Measurements from ENCODE around the gene DPP3.

Gene DPP3

GRCh38 chr11:66465373-66466224 is 14.6 kb upstream of the DPP3 start:
- DNase-seq (ENCODE audit: low spot score) = peak; percentile 64

DNA sequence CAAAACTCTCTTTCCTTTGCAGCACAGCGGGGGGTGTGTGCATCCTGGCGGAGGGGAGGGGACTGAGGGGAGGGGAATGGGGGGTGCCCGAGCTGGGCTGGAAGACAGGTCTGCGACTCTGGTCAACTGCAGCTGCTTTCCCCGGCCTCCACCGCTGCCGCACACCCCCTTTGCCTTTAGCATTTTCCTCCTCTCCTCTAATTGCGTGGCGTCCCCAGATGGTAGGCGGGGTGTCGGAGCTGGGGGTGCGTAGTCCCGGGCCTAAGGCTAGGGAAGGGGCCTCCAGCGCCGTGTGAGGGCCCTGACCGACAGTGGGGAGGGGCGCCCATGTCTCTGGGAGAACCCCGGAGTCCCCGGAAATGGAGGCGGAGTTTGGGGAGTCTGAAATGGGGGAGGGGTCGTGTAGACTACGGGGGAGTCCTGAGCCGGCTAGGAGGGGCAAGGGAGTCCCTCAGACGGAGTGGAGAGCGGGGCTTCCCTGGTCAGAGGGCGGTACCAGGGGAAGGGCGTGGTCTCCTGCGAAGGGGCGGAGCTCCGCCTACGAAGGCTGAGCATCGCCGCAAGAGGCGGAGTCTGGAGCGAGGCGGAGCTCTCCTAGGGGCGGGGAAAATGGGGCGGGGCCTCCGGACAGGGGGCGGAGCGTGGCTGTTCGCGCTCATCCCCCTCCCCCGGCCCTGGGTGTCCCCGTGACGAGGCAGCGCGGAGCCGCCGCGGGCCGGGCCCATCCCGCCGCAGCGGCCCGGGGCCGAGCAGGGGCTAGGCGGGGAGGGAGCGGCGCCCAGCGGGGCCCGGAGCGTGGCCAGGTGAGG is 13.8 kb upstream of the DPP3 start, which contains the start of gene PELI3:
TSS of gene PELI3 (plus strand) at position 681 of the 809 bp plus-strand sequence. CDS start 1,224 bp downstream, outside the sequence.
- DNase-seq (ENCODE audit: low spot score) = peak; percentile 93

- peak; percentile 46 for DNase-seq (ENCODE audit: low spot score)
These were observed 13.1 kb upstream of the DPP3 start for GRCh38 chr11:66467034-66467659.

DNA sequence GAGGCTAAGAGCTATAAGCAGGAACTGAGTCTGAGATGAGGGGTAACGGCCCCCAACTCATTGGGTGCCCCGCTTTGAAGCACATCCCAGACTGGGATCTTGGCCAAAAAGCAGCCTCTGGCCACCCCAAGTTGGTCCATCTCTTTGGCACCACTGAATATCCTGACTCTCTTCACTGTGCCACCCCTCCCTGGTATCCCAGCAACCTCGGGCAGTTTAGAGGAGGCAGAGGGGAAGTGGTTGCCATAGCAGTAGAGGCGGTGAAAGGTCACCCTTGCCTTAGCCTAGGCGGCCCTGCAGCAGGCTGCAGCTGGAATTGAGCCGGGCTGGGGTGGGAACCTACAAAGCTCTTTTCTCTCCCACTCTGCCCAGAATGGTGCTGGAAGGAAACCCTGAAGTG is 12.5 kb upstream of the DPP3 start:
- peak; percentile 30 for DNase-seq (ENCODE audit: low spot score)

- DNase-seq (ENCODE audit: low spot score) = no peak
These were observed 11.5 kb upstream of the DPP3 start for GRCh38 chr11:66468691-66469090.

DNA sequence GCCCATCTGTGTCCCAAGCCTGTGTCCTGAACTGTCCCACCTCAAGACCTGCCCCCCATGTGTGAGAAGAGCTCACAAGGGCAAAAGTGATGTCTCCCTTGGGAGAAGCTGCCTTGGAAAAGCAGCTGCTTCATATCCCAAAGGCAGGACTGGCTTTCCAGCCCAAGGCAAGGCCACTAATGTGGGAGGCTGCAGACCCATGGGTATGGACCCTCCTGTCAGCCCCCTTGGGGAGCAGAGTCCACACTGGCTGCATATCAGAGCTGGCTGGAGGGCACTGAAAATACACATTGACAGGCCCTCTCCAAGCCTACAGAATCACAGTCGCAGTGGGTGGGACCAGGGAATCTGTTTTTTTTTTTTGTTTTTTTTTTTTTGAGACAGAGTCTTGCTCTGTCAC is 10.8 kb upstream of the DPP3 start:
- no peak for DNase-seq (ENCODE audit: low spot score)

DNA sequence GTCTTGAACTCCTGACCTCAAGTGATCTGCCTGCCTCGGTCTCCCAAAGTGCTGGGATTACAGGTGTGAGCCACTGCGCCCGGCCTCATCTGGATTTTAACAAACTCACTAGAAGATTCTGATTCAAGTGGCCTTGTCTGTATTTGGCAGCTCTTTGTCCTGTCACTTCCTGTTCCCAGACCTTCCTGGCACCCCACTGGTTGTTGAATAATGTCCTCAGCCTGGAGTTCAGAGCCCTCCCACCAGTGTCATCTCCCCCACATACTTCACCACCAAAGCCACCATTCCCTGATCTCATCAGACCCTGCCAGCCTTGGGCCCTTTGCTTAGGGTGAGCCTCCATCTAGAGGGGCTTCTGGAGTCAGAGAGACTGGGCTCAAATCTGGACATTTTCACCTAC is 10.2 kb upstream of the DPP3 start:
- no peak for DNase-seq (ENCODE audit: low spot score)

GRCh38 chr11:66471142-66471541 is 9.1 kb upstream of the DPP3 start:
- DNase-seq (ENCODE audit: low spot score) = no peak

DNA sequence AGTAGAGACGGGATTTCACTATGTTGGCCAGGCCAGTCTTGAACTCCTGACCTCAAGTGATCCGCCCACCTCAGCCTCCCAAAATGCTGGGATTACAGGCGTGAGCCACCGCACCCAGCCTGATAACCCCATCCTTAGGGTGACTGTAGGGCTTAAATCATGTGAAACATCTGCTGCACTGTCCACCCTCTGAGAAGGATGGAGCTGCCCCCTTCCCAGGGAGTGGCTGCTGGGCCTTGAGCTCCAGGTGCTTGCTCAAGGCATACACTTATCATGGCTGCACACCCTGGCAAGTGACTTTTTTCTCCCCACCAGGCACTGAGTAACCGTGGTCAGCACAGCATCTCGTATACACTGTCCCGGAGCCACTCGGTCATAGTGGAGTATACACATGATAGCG is 8.2 kb upstream of the DPP3 start:
- DNase-seq (ENCODE audit: low spot score) = no peak

GRCh38 chr11:66473167-66473566 is 7.1 kb upstream of the DPP3 start:
- no peak for DNase-seq (ENCODE audit: low spot score)

- DNase-seq (ENCODE audit: low spot score) = no peak
These were observed 6.4 kb upstream of the DPP3 start for GRCh38 chr11:66473608-66474515.

DNA sequence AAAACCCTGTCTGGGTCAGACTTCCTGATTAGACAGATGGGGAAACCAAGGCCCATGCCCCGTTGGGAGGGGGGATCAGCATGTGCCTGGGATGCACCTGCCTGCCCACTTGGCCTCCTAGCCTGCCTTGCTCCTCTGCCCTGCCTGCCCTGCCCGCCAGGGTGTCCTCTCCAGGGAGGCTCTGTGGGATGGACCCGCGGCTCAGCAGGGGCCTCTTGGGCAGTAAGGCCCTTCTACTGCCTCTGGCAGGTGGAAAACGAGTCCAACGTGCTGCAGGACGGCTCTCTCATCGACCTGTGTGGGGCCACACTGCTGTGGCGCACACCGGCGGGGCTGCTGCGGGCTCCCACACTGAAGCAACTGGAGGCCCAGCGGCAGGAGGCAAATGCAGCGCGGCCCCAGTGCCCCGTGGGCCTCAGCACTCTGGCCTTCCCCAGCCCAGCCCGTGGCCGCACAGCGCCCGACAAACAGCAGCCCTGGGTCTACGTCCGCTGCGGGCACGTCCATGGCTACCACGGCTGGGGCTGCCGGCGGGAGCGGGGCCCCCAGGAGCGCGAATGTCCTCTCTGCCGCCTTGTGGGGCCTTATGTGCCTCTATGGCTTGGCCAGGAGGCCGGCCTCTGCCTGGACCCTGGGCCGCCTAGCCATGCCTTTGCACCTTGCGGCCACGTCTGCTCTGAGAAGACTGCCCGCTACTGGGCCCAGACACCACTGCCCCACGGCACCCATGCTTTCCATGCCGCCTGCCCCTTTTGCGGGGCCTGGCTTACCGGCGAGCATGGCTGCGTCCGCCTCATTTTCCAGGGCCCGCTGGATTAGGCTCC is 4.7 kb upstream of the DPP3 start:
- DNase-seq (ENCODE audit: low spot score) = no peak

- DNase-seq (ENCODE audit: low spot score) = no peak
These were observed 3.9 kb upstream of the DPP3 start for GRCh38 chr11:66476173-66476840.

DNA sequence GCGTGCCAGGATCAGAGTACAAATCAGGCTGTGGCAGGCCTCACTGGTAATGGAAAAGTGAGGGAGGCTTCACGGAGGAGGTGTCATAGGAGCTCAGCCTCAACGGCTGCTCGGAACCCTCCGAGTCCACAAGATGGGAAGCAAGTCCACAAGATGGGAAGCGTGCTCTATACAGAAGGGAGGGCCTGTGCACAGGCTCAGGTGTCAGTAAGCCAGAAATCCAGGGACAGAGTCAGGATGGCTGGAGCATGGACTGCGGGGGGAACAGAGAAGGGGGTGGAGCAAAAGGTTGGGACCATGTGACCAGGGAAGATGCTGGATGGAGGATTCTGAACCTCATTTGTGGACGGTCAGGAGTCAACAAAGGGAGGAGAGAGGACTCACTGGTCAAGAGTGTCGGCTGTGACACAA is 3.4 kb upstream of the DPP3 start:
- no peak for DNase-seq (ENCODE audit: low spot score)

DNA sequence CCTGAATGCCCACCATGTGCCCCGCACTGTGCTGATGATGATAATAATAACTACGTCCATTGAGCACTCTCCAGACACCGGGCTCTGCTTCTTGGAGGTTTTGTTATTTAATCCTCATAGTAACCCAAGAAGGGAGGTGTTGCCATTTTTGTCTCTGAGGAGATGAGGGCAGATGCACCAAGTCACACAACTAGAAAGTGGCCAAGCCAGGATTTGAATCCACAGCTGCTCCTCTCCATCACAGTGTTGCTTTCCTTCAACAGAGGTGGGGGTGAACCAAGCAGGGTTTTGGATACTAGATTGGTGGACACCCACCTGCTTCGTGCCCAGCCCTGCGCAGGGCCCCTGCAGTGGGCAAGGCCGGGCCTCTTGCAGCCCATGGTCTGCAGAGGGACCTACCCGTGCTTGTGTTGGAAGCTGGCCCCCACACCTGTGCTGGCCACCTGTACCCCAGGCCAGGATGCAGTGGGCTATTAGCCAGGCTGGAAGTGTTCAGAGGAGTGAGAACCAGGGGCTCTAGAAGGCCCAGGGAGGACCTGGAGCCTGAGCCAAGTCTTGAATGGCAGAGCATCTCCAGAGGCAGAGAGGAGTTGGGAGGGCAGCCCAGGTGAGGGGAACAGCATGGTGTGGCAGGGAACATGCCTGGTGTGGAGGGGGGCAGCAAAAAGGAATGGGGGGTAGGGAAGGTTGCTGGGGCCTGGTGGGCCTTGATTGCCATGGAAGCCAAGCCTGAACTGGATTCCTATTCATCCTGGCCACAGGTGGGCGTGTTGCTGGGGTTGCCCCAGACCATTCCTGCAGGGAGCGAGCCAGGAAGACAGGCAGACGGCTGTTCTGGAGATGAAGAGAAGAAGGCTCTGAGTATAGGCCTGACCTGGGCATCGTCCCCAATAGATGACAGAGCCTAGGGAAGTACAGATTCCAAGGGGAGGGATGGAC is 2.7 kb upstream of the DPP3 start:
- no peak for DNase-seq (ENCODE audit: low spot score)

GRCh38 chr11:66478729-66479393 is 1.4 kb upstream of the DPP3 start:
- peak; percentile 68 for DNase-seq (ENCODE audit: low spot score)

- no peak for DNase-seq (ENCODE audit: low spot score)
These were observed 679 bp upstream of the DPP3 start for GRCh38 chr11:66479394-66480116.
